HEK293 (cell line): ENCODE measurements around the gene MTFP1.

Experiments used
- CTCF ChIA-PET: fragments of 350-600 bp; formaldehyde crosslinking; extraction: SDS; loops from one replicate; lab custom pipeline; 2021; ENCODE audit warnings: antibody characterized with exemption; lab: Yijun Ruan, JAX
- POLR2A ChIA-PET: fragments of 300-600 bp; formaldehyde crosslinking; extraction: SDS; loops from one replicate; lab custom pipeline; 2020; ENCODE audit warnings: antibody characterized with exemption, inconsistent platforms; lab: Yijun Ruan, JAX
- H3K27ac ChIP-seq: fragments of 200-500 bp; sonication (Bioruptor generic); 2 replicates; pipeline ENCODE4 v1.5.1; 2014; ENCODE audit warnings: low read depth, low read length, control low read depth, inconsistent platforms; ENCODE audit errors: extremely low read depth
- H3K36me3 ChIP-seq, 2 experiments: fragments of 200-500 bp in 1 of 2; sonication (Bioruptor generic) in 1 of 2; 1 replicate in 1 of 2; 2 replicates in 1 of 2; pipeline ENCODE4 v1.5.1; 2014 to 2017; ENCODE audit warnings: inconsistent platforms in 2 of 2, low read length in 2 of 2; ENCODE audit not compliant: control insufficient read depth in 2 of 2, insufficient read depth in 1 of 2
- H3K4me1 ChIP-seq: fragments of 200-500 bp; sonication (Bioruptor generic); 2 replicates; pipeline ENCODE4 v1.5.1; 2014; ENCODE audit warnings: mild to moderate bottlenecking, low read length, inconsistent platforms; ENCODE audit not compliant: control insufficient read depth, insufficient read depth
- H3K4me3 ChIP-seq: 2 replicates; pipeline ENCODE4 v1.5.1; 2011; ENCODE audit warnings: low read depth, mild to moderate bottlenecking, control low read depth, low read length, moderate library complexity
- H3K9me3 ChIP-seq: fragments of 200-500 bp; sonication (Bioruptor generic); 2 replicates; pipeline ENCODE4 v1.5.1; 2014; ENCODE audit warnings: low read depth, low read length, inconsistent platforms; ENCODE audit not compliant: control insufficient read depth, insufficient read depth
- IKZF3 ChIP-seq: fragments of 450-650 bp; IDR thresholded peaks from 2 replicates; pipeline ENCODE4 v1.5.0; 2018; ENCODE audit warnings: missing biosample characterization, mild to moderate bottlenecking, missing genetic modification characterization, moderate library complexity
- KLF17 ChIP-seq: fragments of 450-650 bp; formaldehyde crosslinking; IDR thresholded peaks from 2 replicates; pipeline ENCODE4 v1.5.1; 2016; ENCODE audit warnings: missing biosample characterization, missing genetic modification characterization
- OSR2 ChIP-seq: fragments of 450-650 bp; formaldehyde crosslinking; IDR thresholded peaks from 2 replicates; pipeline ENCODE4 v1.5.1; 2016; ENCODE audit warnings: missing biosample characterization, missing genetic modification characterization
- PATZ1 ChIP-seq: fragments of 450-650 bp; formaldehyde crosslinking; IDR thresholded peaks from 2 replicates; pipeline ENCODE4 v1.5.1; 2016; ENCODE audit warnings: missing biosample characterization, missing genetic modification characterization
- SP3 ChIP-seq: fragments of 450-650 bp; formaldehyde crosslinking; IDR thresholded peaks from 2 replicates; pipeline ENCODE4 v1.5.1; 2016; ENCODE audit warnings: missing biosample characterization, missing genetic modification characterization
- TCF7L2 ChIP-seq: IDR thresholded peaks from 2 replicates; pipeline ENCODE4 v1.6.1; 2011; ENCODE audit warnings: low read depth, mild to moderate bottlenecking, inconsistent platforms, low read length, moderate library complexity, borderline replicate concordance
- ZIC2 ChIP-seq: fragments of 450-650 bp; formaldehyde crosslinking; IDR thresholded peaks from 2 replicates; pipeline ENCODE4 v1.5.1; 2016; ENCODE audit warnings: missing biosample characterization, missing genetic modification characterization
- ZNF335 ChIP-seq: fragments of 450-650 bp; formaldehyde crosslinking; conservative IDR thresholded peaks from 2 replicates; pipeline ENCODE4 v1.5.1; 2016; ENCODE audit warnings: missing biosample characterization, missing genetic modification characterization
- ZNF341 ChIP-seq: fragments of 450-650 bp; formaldehyde crosslinking; IDR thresholded peaks from 2 replicates; pipeline ENCODE4; 2016; ENCODE audit warnings: low read depth, missing biosample characterization, missing genetic modification characterization
- ZNF433 ChIP-seq: fragments of 450-650 bp; formaldehyde crosslinking; IDR thresholded peaks from 2 replicates; pipeline ENCODE4 v1.5.1; 2016; ENCODE audit warnings: missing biosample characterization, missing genetic modification characterization, low read depth
- ZNF449 ChIP-seq: fragments of 450-650 bp; formaldehyde crosslinking; IDR thresholded peaks from 2 replicates; pipeline ENCODE4 v1.5.1; 2017; ENCODE audit warnings: missing biosample characterization, mild to moderate bottlenecking, missing genetic modification characterization, moderate library complexity
- ZNF514 ChIP-seq: fragments of 450-650 bp; formaldehyde crosslinking; IDR thresholded peaks from 2 replicates; pipeline ENCODE4 v1.5.1; 2016; ENCODE audit warnings: missing biosample characterization, missing genetic modification characterization
- ZNF658 ChIP-seq: fragments of 450-650 bp; formaldehyde crosslinking; IDR thresholded peaks from 2 replicates; pipeline ENCODE4; 2016; ENCODE audit warnings: missing biosample characterization, missing genetic modification characterization
- ZNF660 ChIP-seq: fragments of 450-650 bp; IDR thresholded peaks from 2 replicates; pipeline ENCODE4 v1.5.1; 2018; ENCODE audit warnings: missing biosample characterization, mild to moderate bottlenecking, missing genetic modification characterization
- ZNF785 ChIP-seq: fragments of 450-650 bp; formaldehyde crosslinking; IDR thresholded peaks from 2 replicates; pipeline ENCODE4 v1.5.1; 2016; ENCODE audit warnings: missing biosample characterization, missing genetic modification characterization
- ZNF830 ChIP-seq: fragments of 450-650 bp; IDR thresholded peaks from 2 replicates; pipeline ENCODE4 v1.5.0; 2018; ENCODE audit warnings: missing biosample characterization, missing genetic modification characterization, low read depth, mild to moderate bottlenecking, moderate library complexity
- ZSCAN30 ChIP-seq: fragments of 450-650 bp; IDR thresholded peaks from 2 replicates; pipeline ENCODE4 v1.5.1; 2018; ENCODE audit warnings: missing biosample characterization, mild to moderate bottlenecking, missing genetic modification characterization, moderate library complexity
- ZXDB ChIP-seq: fragments of 450-650 bp; formaldehyde crosslinking; IDR thresholded peaks from 2 replicates; pipeline ENCODE4 v1.5.1; 2016; ENCODE audit warnings: missing biosample characterization, missing genetic modification characterization
- TF ChIP-seq, protein P1 (sequence below): sonication (generic); formaldehyde crosslinking; IDR thresholded peaks from 2 replicates; pipeline ENCODE4 v1.8.1; 2022; ENCODE audit warnings: mild to moderate bottlenecking, moderate library complexity, missing genetic modification reagents
- TF ChIP-seq, protein P2 (sequence below): fragments of 450-650 bp; formaldehyde crosslinking; IDR thresholded peaks from 2 replicates; pipeline ENCODE4 v1.5.1; 2016; ENCODE audit warnings: missing biosample characterization, missing genetic modification characterization
- TF ChIP-seq, protein P3 (sequence below): fragments of 450-650 bp; formaldehyde crosslinking; IDR thresholded peaks from 2 replicates; pipeline ENCODE4 v1.5.1; 2016; ENCODE audit warnings: missing biosample characterization, missing genetic modification characterization
- TF ChIP-seq, protein P4 (sequence below): fragments of 450-650 bp; IDR thresholded peaks from 2 replicates; pipeline ENCODE4 v1.5.1; 2018; ENCODE audit warnings: missing biosample characterization, mild to moderate bottlenecking, missing genetic modification characterization

MTFP1 gene

GRCh38 chr22:30386608-30386959 is 39.0 kb upstream of the MTFP1 start (continued):
- peak; percentile 16; the same call in 1 of the 2 replicates for TF ChIP-seq ZNF335 (tag by site-specific recombination)
- TF ChIP-seq ZNF830: no peak
- no peak for TF ChIP-seq ZSCAN30 (tag by site-specific recombination)
- no peak for TF ChIP-seq ZNF658 (tag by site-specific recombination)
- peak; percentile 26; the same call in 1 of the 2 replicates for TF ChIP-seq ZIC2 (tag by site-specific recombination)
- no peak for TF ChIP-seq KLF17 (tag by site-specific recombination)
- TF ChIP-seq, all 188 proteins: peak for 7

DNA sequence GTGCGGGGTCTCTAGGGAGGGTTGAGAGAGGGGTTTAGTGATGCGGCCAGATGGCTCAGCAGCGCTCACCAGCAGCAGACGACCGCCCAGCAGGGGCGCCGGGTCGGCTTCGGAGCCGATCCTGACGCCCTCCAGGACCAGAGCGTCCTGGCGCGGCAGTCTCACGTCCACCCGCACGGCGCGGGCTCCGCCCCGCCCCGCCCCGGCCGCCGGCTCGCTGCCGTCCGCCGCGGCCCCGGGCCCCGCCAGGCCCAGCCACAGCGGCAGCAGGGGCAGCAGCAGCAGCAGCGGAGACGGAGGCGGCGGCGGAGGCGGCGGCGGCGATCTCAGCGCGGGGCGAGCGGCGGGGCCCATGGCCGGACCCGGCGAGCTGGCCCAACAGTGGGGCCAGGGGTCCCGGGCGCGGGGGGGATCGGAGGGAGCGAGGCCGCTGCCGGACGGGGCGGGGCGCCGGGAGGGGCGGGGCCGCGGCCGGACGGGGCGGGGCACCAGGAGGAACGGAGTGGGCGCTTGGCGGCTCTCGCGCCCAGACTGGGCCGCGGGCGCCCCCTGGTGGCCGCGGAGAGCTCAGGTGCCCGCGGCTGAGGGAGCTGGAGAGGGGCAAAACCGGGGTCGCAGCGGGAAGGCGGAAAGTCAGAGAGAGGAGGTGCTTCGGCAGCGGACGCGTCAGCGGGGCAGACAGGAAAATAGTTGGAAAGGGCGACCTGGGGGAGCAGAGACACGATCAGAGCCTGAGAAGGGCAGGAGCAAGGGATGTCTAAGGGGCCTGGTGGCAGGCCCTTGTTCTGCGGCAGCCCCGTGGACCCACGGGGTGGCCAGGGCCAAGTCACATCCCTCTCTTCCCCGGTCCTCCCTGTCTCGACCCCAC is 38.4 kb upstream of the MTFP1 start, which contains the start of gene RNF215:
TSS of gene RNF215 (minus strand) at position 452 of the 868 bp plus-strand sequence. CDS start at position 354, 98 bp downstream.
- ChIA-PET POLR2A (interaction anchor here (0.6 to 1.2 kb wide), 6 partner anchors 9 to 145 kb away, joined by 3 to 8 read pairs (median 4); partner anchors contain the start of genes CCDC157, SEC14L2 and SF3A1), CTCF (interaction anchor here (0.5 to 5.9 kb wide), 34 partner anchors 8 to 980 kb away, joined by 3 to 80 read pairs (median 3); partner anchors contain the start of genes CASTOR1, CCDC157, PIK3IP1 and SEC14L2)
- H3K4me3 ChIP-seq: peak within 1 kb of the TSS; percentile 62
- no peaks in the 10 kb centered on the region for H3K9me3 ChIP-seq
- H3K36me3 ChIP-seq: peaks cover 0 to 29% of the 10 kb centered on the region in 2 experiments; a peak in 2 of 3 replicates
- H3K4me1 ChIP-seq: peaks cover 2% of the 10 kb centered on the region; the same call in 1 of the 2 replicates
- peak within 1 kb of the TSS; percentile 76; the same call in 1 of the 2 replicates for H3K27ac ChIP-seq
- TF ChIP-seq OSR2 (tag by site-specific recombination) (no peak), ZNF514 (tag by site-specific recombination) (no peak), TCF7L2 (no peak), IKZF3 (no peak), ZXDB (tag by site-specific recombination) (peak; percentile 81), ZNF341 (tag by site-specific recombination) (no peak), PATZ1 (tag by site-specific recombination) (peak; percentile 46; the same call in 1 of the 2 replicates), ZNF660 (tag by site-specific recombination) (no peak), ZNF433 (tag by site-specific recombination) (no peak), ZIC2 (tag by site-specific recombination) (peak; percentile 76), ZNF785 (0 out of 2 replicates have a peak, but pooled peaks have one; percentile 56), ZNF449 (tag by site-specific recombination) (no peak), SP3 (tag by site-specific recombination) (peak; percentile 38; the same call in 1 of the 2 replicates)
- TF ChIP-seq, protein P1, sequence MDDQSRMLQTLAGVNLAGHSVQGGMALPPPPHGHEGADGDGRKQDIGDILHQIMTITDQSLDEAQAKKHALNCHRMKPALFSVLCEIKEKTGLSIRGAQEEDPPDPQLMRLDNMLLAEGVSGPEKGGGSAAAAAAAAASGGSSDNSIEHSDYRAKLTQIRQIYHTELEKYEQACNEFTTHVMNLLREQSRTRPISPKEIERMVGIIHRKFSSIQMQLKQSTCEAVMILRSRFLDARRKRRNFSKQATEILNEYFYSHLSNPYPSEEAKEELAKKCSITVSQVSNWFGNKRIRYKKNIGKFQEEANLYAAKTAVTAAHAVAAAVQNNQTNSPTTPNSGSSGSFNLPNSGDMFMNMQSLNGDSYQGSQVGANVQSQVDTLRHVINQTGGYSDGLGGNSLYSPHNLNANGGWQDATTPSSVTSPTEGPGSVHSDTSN (CRISPR knock-in tag): no peak
- TF ChIP-seq, protein P2, sequence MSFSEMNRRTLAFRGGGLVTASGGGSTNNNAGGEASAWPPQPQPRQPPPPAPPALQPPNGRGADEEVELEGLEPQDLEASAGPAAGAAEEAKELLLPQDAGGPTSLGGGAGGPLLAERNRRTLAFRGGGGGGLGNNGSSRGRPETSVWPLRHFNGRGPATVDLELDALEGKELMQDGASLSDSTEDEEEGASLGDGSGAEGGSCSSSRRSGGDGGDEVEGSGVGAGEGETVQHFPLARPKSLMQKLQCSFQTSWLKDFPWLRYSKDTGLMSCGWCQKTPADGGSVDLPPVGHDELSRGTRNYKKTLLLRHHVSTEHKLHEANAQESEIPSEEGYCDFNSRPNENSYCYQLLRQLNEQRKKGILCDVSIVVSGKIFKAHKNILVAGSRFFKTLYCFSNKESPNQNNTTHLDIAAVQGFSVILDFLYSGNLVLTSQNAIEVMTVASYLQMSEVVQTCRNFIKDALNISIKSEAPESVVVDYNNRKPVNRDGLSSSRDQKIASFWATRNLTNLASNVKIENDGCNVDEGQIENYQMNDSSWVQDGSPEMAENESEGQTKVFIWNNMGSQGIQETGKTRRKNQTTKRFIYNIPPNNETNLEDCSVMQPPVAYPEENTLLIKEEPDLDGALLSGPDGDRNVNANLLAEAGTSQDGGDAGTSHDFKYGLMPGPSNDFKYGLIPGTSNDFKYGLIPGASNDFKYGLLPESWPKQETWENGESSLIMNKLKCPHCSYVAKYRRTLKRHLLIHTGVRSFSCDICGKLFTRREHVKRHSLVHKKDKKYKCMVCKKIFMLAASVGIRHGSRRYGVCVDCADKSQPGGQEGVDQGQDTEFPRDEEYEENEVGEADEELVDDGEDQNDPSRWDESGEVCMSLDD: 0 out of 2 replicates have a peak, but pooled peaks have one; percentile 43
- TF ChIP-seq, protein P3, sequence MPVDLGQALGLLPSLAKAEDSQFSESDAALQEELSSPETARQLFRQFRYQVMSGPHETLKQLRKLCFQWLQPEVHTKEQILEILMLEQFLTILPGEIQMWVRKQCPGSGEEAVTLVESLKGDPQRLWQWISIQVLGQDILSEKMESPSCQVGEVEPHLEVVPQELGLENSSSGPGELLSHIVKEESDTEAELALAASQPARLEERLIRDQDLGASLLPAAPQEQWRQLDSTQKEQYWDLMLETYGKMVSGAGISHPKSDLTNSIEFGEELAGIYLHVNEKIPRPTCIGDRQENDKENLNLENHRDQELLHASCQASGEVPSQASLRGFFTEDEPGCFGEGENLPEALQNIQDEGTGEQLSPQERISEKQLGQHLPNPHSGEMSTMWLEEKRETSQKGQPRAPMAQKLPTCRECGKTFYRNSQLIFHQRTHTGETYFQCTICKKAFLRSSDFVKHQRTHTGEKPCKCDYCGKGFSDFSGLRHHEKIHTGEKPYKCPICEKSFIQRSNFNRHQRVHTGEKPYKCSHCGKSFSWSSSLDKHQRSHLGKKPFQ: no peak
- TF ChIP-seq, protein P4, sequence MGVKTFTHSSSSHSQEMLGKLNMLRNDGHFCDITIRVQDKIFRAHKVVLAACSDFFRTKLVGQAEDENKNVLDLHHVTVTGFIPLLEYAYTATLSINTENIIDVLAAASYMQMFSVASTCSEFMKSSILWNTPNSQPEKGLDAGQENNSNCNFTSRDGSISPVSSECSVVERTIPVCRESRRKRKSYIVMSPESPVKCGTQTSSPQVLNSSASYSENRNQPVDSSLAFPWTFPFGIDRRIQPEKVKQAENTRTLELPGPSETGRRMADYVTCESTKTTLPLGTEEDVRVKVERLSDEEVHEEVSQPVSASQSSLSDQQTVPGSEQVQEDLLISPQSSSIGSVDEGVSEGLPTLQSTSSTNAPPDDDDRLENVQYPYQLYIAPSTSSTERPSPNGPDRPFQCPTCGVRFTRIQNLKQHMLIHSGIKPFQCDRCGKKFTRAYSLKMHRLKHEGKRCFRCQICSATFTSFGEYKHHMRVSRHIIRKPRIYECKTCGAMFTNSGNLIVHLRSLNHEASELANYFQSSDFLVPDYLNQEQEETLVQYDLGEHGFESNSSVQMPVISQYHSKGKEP (tag by site-specific recombination): no peak
